WERI-Rb-1 (cell line): ENCODE measurements around the gene C1orf198.
A peak's percentile ranks its signal among the peaks of the same experiment; 100 is the strongest.

ENCODE experiments used
- DNase-seq: peaks from one replicate; pipeline ENCODE4 v3.0.0-alpha.2; 2020
- H3K27ac ChIP-seq: fragments of 250-450 bp; sonication (Bioruptor Pico); 2 replicates; pipeline ENCODE4 v1.5.1; 2020; ENCODE audit warnings: mild to moderate bottlenecking, moderate library complexity
- H3K27me3 ChIP-seq: fragments of 250-450 bp; sonication (Bioruptor Pico); 2 replicates; pipeline ENCODE4 v1.5.1; 2021; ENCODE audit warnings: mild to moderate bottlenecking, low read depth, moderate library complexity; ENCODE audit not compliant: insufficient read depth, severe bottlenecking
- H3K36me3 ChIP-seq: fragments of 250-450 bp; sonication (Bioruptor Pico); 2 replicates; pipeline ENCODE4 v1.5.1; 2020; ENCODE audit warnings: mild to moderate bottlenecking, moderate library complexity
- H3K4me3 ChIP-seq: 2 replicates; pipeline ENCODE4 v1.5.1; 2011; ENCODE audit warnings: low read depth, mild to moderate bottlenecking, control low read depth, low read length
- H3K9me3 ChIP-seq: fragments of 250-450 bp; sonication (Bioruptor Pico); 2 replicates; pipeline ENCODE4 v1.5.1; 2021; ENCODE audit warnings: mild to moderate bottlenecking, moderate library complexity; ENCODE audit not compliant: severe bottlenecking
- CTCF ChIP-seq: IDR thresholded peaks from 2 replicates; pipeline ENCODE4 v1.5.1; 2011; ENCODE audit warnings: low read depth, mild to moderate bottlenecking, control low read depth, inconsistent platforms, low read length

The C1orf198 gene

GRCh38 chr1:230902349-230902923 lies 34.1 kb upstream of the C1orf198 start:
- DNase-seq = no peak
- Histone ChIP-seq H3K4me3 (no peak overlapping the region), H3K27me3 (no peaks in the 10 kb centered on the region), H3K36me3 (peaks cover 18% of the 10 kb centered on the region), H3K27ac (no peak overlapping the region), H3K9me3 (no peaks in the 10 kb centered on the region)
- TF ChIP-seq CTCF = no peak

- peak; percentile 44 for DNase-seq
- TF ChIP-seq CTCF = no peak
These were observed 33.4 kb upstream of the C1orf198 start for GRCh38 chr1:230901671-230902070.

GRCh38 chr1:230900984-230901383 lies 32.7 kb upstream of the C1orf198 start:
- no peak overlapping the region for H3K4me3 ChIP-seq
- H3K9me3 ChIP-seq = no peaks in the 10 kb centered on the region
- no peak for TF ChIP-seq CTCF
- DNase-seq = no peak
- peaks cover 4% of the 10 kb centered on the region; the same call in 1 of the 2 replicates for H3K36me3 ChIP-seq
- H3K27ac ChIP-seq = no peak overlapping the region
- no peaks in the 10 kb centered on the region for H3K27me3 ChIP-seq

More at GRCh38 chr1:230901671-230902070, 33.4 kb upstream of the C1orf198 start:
- Histone ChIP-seq H3K27ac (no peak overlapping the region), H3K9me3 (no peaks in the 10 kb centered on the region), H3K36me3 (peaks cover 11% of the 10 kb centered on the region), H3K27me3 (no peaks in the 10 kb centered on the region), H3K4me3 (no peak overlapping the region)

- no peak for TF ChIP-seq CTCF
- Histone ChIP-seq H3K9me3 (no peaks in the 10 kb centered on the region), H3K27me3 (no peaks in the 10 kb centered on the region), H3K36me3 (no peaks in the 10 kb centered on the region), H3K27ac (no peak overlapping the region), H3K4me3 (no peak overlapping the region)
- DNase-seq = no peak
These were observed 31.5 kb upstream of the C1orf198 start for GRCh38 chr1:230899841-230900251.

GRCh38 chr1:230898748-230899147 lies 30.4 kb upstream of the C1orf198 start:
- TF ChIP-seq CTCF = no peak

GRCh38 chr1:230898144-230898543 lies 29.8 kb upstream of the C1orf198 start:
- H3K4me3 ChIP-seq = no peak overlapping the region
- no peak for TF ChIP-seq CTCF
- DNase-seq = no peak
- H3K27me3 ChIP-seq = no peaks in the 10 kb centered on the region
- H3K36me3 ChIP-seq = no peaks in the 10 kb centered on the region
- no peak overlapping the region for H3K27ac ChIP-seq
- H3K9me3 ChIP-seq = no peaks in the 10 kb centered on the region

More at GRCh38 chr1:230898748-230899147, 30.4 kb upstream of the C1orf198 start:
- Histone ChIP-seq H3K9me3 (no peaks in the 10 kb centered on the region), H3K27me3 (no peaks in the 10 kb centered on the region), H3K4me3 (no peak overlapping the region), H3K27ac (no peak overlapping the region), H3K36me3 (no peaks in the 10 kb centered on the region)
- no peak for DNase-seq
